B cell (primary cell): ENCODE measurements around the gene TBC1D1. TPM values are rescaled to one million over a fixed set of nuclear protein-coding genes. Genes with fewer than 3 reads are reported as not detected.

ENCODE experiments used
- ATAC-seq: fragments of 200-7000 bp; cut with Tn5 transposase; one replicate; pipeline ENCODE4 v1.10.0; 2021; ENCODE audit warnings: low read depth, mild to moderate bottlenecking, moderate number of reproducible peaks, moderate library complexity
- CTCF ChIA-PET: fragments of 350-600 bp; sonication (Branson Sonifier 250); formaldehyde crosslinking; loops from one replicate; lab custom pipeline; 2021; ENCODE audit warnings: antibody characterized with exemption, inconsistent platforms; lab: Charles Lee
- POLR2A ChIA-PET: fragments of 350-600 bp; sonication (Branson Sonifier 250); formaldehyde crosslinking; loops from one replicate; lab custom pipeline; 2021; ENCODE audit warnings: antibody characterized with exemption; lab: Charles Lee
- DNase-seq: peaks from one replicate; pipeline ENCODE4 v3.0.0; 2013
- H2AFZ ChIP-seq: 2 replicates; pipeline ENCODE4 v1.6.1; 2012; ENCODE audit warnings: mild to moderate bottlenecking, low read depth, low read length; ENCODE audit not compliant: insufficient read depth, poor library complexity, severe bottlenecking
- H3K27ac ChIP-seq, 2 donors: 1 replicate in 1 of 2; 2 replicates in 1 of 2; pipeline ENCODE4 v1.5.1; 2012 to 2013; ENCODE audit warnings: low read length in 2 of 2, mild to moderate bottlenecking in 2 of 2, moderate library complexity in 1 of 2
- H3K27me3 ChIP-seq, 4 experiments: fragments of 200-600 bp in 1 of 4; sonication (generic) in 1 of 4; replicated peaks in 1 of 4; 1 replicate in 2 of 4; 2 replicates in 2 of 4; pipeline versions ENCODE4 v1.6.1 to v1.7.0; 2013 to 2016; ENCODE audit warnings: low read length in 3 of 4, mild to moderate bottlenecking in 2 of 4, mixed read lengths in 1 of 4, moderate library complexity in 1 of 4; ENCODE audit not compliant: insufficient read depth in 4 of 4, control insufficient read depth in 3 of 4; ENCODE audit errors: control extremely low read depth in 1 of 4
- H3K36me3 ChIP-seq, 2 experiments: replicated peaks in 1 of 2; 1 replicate in 1 of 2; 2 replicates in 1 of 2; pipeline versions ENCODE4 v1.6.1 to v1.7.1; 2013; ENCODE audit warnings: low read length in 1 of 2; ENCODE audit not compliant: insufficient read depth in 2 of 2, control insufficient read depth in 1 of 2; ENCODE audit errors: control extremely low read depth in 1 of 2, extremely low read depth in 1 of 2
- H3K4me1 ChIP-seq, 2 donors: fragments of 200-600 bp in 1 of 2; sonication (generic) in 1 of 2; 1 replicate in 1 of 2; 2 replicates in 1 of 2; pipeline versions ENCODE4 v1.5.1 to v1.6.1; 2013 to 2017; ENCODE audit warnings: low read length in 2 of 2; ENCODE audit not compliant: control insufficient read depth in 2 of 2, insufficient read depth in 2 of 2
- H3K4me2 ChIP-seq: replicated peaks from 2 replicates; pipeline ENCODE3; 2012; ENCODE audit warnings: mild to moderate bottlenecking, low read depth, low read length; ENCODE audit not compliant: poor library complexity, severe bottlenecking
- H3K4me3 ChIP-seq, 5 experiments: fragments of 200-600 bp in 1 of 5; sonication (generic) in 1 of 5; 1 replicate in 3 of 5; 2 replicates in 2 of 5; pipeline versions ENCODE4 v1.5.1 to v1.7.0; 2011 to 2016; ENCODE audit warnings: low read length in 4 of 5, mild to moderate bottlenecking in 4 of 5, low read depth in 2 of 5, control low read depth in 1 of 5, moderate library complexity in 1 of 5; ENCODE audit not compliant: insufficient read depth in 1 of 5; ENCODE audit errors: control extremely low read depth in 1 of 5, extremely low read depth in 1 of 5
- H3K79me2 ChIP-seq: fragments of 200-600 bp; sonication (generic); one replicate; pipeline ENCODE4 v1.6.0; 2016; ENCODE audit warnings: low read length; ENCODE audit not compliant: control insufficient read depth, insufficient read depth
- H3K9ac ChIP-seq: fragments of 200-600 bp; sonication (generic); 2 replicates; pipeline ENCODE4 v1.6.1; 2017; ENCODE audit warnings: mild to moderate bottlenecking, low read length, moderate library complexity
- H3K9me3 ChIP-seq, 3 donors: one replicate each; pipeline versions ENCODE4 v1.6.1 to v1.7.1; 2013; ENCODE audit warnings: low read length in 2 of 3; ENCODE audit not compliant: control insufficient read depth in 2 of 3, insufficient read depth in 1 of 3; ENCODE audit errors: control extremely low read depth in 1 of 3
- H4K20me1 ChIP-seq: 2 replicates; pipeline ENCODE4 v1.6.0; 2012; ENCODE audit warnings: mild to moderate bottlenecking, low read length; ENCODE audit not compliant: insufficient read depth, control insufficient read depth, poor library complexity, severe bottlenecking
- H3K27ac Mint-ChIP-seq: one replicate; pipeline ENCODE4 v1.8.0; 2021; ENCODE audit warnings: mixed read lengths
- H3K27me3 Mint-ChIP-seq: one replicate; pipeline ENCODE4 v1.8.0; 2021; ENCODE audit warnings: mixed read lengths
- H3K4me1 Mint-ChIP-seq: one replicate; pipeline ENCODE4 v1.8.0; 2021; ENCODE audit warnings: mixed read lengths
- H3K4me3 Mint-ChIP-seq: one replicate; pipeline ENCODE4 v1.8.0; 2021; ENCODE audit warnings: mixed read lengths
- H3K9me3 Mint-ChIP-seq: one replicate; pipeline ENCODE4 v1.8.0; 2022; ENCODE audit warnings: mixed read lengths; ENCODE audit not compliant: insufficient read depth
- CTCF ChIP-seq: fragments of 200-600 bp; IDR thresholded peaks from one replicate; pipeline ENCODE4 v1.8.0; 2022; ENCODE audit warnings: antibody characterized with exemption, mild to moderate bottlenecking
- EZH2 ChIP-seq: IDR thresholded peaks from 2 replicates; pipeline ENCODE4 v1.6.1; 2012; ENCODE audit warnings: borderline replicate concordance, low read depth, mild to moderate bottlenecking, moderate library complexity, low read length; ENCODE audit not compliant: insufficient read depth, poor library complexity, severe bottlenecking
- WGBS: methylation state at CpG from one replicate; pipeline ENCODE4 v1.1.5; 2013; ENCODE audit warnings: missing lambda C conversion rate; ENCODE audit not compliant: insufficient coverage; 5-methylcytosine and 5-hydroxymethylcytosine counted together
- intact Hi-C: fragments of 100-400 bp; cut with micrococcal nuclease; formaldehyde crosslinking; loops from one replicate; pipeline ENCODE4 v1.10.0; 2022
- polyA plus RNA-seq: library from polyadenylated mRNA; depleted of rRNA; stranded (reverse); fragments of >200 nt; gene quantifications from 2 replicates; pipeline ENCODE4 v1.2.3, GENCODE V29; 2012
- total RNA-seq, 2 donors: library from RNA; stranded (reverse); fragments of 120-200 nt in 1 of 2; gene quantifications; 1 replicate in 1 of 2; 2 replicates in 1 of 2; pipeline versions ENCODE4 v1.2.3 to v1.2.4, GENCODE V29; 2013 to 2022

Gene TBC1D1
- total and polyA plus RNA-seq, 2 donors (not counting 1 experiment from before 2014, with no cell fraction given): 88.2 to 98.7 TPM

DNA sequence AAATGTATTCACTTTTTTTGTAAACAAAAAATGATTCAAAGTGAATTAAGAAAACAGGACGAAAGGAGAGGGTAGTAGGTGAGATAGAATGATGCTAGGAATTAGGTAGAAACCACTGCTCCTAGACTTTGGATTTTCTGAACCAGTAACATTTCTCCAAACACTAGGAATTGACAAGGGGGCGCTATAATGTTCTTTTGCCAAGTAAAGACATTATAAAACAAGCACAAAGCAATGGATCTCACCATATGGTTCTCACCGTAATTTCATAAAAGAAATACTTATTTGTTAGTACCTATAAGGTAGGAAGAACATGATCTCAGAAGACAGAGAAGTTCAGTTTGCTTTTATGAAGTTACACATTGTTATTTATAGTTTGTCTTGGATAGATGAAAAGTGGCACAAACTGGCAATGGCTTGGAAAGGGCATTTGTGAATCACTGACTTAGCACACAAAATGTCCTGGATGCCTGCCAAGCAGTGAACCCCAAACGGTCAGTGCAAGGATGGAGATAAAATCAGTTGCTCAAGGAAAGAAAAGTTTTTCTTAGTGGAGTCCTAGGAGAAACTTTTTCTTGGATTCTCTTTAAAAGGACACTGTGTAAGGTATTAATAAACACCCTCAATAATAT is 8.1 kb upstream of the TBC1D1 start:
- no peak overlapping the region for H3K9ac ChIP-seq
- Mint-ChIP-seq H3K4me1 (peaks cover 12% of the 10 kb centered on the region), H3K27me3 (no peaks in the 10 kb centered on the region), H3K9me3 (no peaks in the 10 kb centered on the region), H3K4me3 (no peak overlapping the region), H3K27ac (no peak overlapping the region)
- DNase-seq (no peak), ATAC-seq (no peak)
- no peak overlapping the region for H3K4me3 ChIP-seq
- no peaks in the 10 kb centered on the region for H3K9me3 ChIP-seq
- ChIA-PET CTCF (no interaction called here), POLR2A (no interaction called here)
- H3K4me1 ChIP-seq: peaks cover 11 to 14% of the 10 kb centered on the region in 2 donors
- intact Hi-C loops: no loop called here
- H4K20me1 ChIP-seq: no peaks in the 10 kb centered on the region
- no peak overlapping the region for H3K27ac ChIP-seq
- H3K4me2 ChIP-seq: no peak overlapping the region
- no peaks in the 10 kb centered on the region for H3K27me3 ChIP-seq
- 75% methylated on average over 1 of the region's 4 CpGs for WGBS
- H3K79me2 ChIP-seq: no peaks in the 10 kb centered on the region
- no peaks in the 10 kb centered on the region for H3K36me3 ChIP-seq
- H2AFZ ChIP-seq: no peak overlapping the region
- no peak for TF ChIP-seq EZH2
- no peak for TF ChIP-seq CTCF

DNA sequence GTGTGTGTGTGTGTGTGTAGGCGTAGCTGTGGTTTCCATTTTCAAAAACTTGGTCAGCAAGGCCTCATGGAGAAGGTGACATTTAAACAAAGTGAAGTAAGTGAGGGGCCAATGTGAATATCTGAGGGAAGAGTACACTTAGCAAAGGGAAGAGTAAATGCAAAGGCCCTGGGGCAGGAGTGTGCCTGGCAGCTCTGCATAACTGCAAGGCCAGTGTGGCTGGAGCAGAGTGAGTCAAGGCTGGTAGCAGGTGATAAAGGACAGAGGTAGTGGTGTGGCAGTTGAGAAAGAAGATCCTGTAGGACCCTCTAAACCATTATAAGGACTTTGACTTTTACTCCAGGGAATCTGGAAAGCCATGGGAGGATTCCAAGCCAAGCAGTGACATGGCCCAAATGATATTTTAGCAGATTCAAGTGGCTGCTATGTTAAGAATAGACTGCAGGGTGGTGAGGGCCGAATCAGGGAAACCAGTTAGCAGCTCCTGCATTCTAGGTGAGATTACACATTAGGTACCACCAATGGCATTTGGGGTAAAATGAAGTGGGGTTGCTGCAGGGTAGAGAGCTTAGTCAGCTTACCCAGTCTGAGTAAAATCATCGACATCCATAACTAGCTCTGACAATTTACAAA is 5.9 kb upstream of the TBC1D1 start:
- Histone ChIP-seq H4K20me1 (no peaks in the 10 kb centered on the region), H2AFZ (no peak overlapping the region), H3K9me3 (no peaks in the 10 kb centered on the region), H3K4me1 (peaks cover 8 to 9% of the 10 kb centered on the region in 2 donors), H3K9ac (no peak overlapping the region), H3K27ac (no peak overlapping the region), H3K79me2 (no peaks in the 10 kb centered on the region), H3K36me3 (no peaks in the 10 kb centered on the region), H3K4me3 (no peak overlapping the region), H3K4me2 (no peak overlapping the region), H3K27me3 (no peaks in the 10 kb centered on the region)
- H3K27me3 Mint-ChIP-seq: no peaks in the 10 kb centered on the region
- no peak overlapping the region for H3K27ac Mint-ChIP-seq
- POLR2A ChIA-PET: no interaction called here
- ATAC-seq: no peak
- no peak for TF ChIP-seq EZH2
- no peak for TF ChIP-seq CTCF
- no peaks in the 10 kb centered on the region for H3K9me3 Mint-ChIP-seq
- 79% methylated on average over 2 of the region's 3 CpGs for WGBS
- no peak overlapping the region for H3K4me3 Mint-ChIP-seq
- intact Hi-C loops: loop anchor here (5.0 kb wide), 1 partner anchor 33 kb away; no protein-coding TSS in a partner anchor
- peaks cover 21% of the 10 kb centered on the region for H3K4me1 Mint-ChIP-seq
- no peak for DNase-seq
- CTCF ChIA-PET: no interaction called here
